MM.1S (cell line): ENCODE measurements around the gene CELF4.

Experiments used
- DNase-seq: peaks from one replicate; pipeline ENCODE4 v3.0.0-alpha.2; 2015
- H2AFZ ChIP-seq: fragments of 300-600 bp; sonication (generic); 2 replicates; pipeline ENCODE4 v1.6.0; 2016; ENCODE audit warnings: antibody characterized with exemption, low read length
- H3F3A ChIP-seq: fragments of 300-600 bp; sonication (generic); 2 replicates; pipeline ENCODE4 v1.6.1; 2016; ENCODE audit warnings: mild to moderate bottlenecking, antibody characterized with exemption, low read length, moderate library complexity, mixed read lengths; ENCODE audit not compliant: insufficient read depth
- H3K27ac ChIP-seq: fragments of 300-600 bp; sonication (generic); 2 replicates; pipeline ENCODE4 v1.5.1; 2016; ENCODE audit warnings: mild to moderate bottlenecking, low read length
- H3K27me3 ChIP-seq: fragments of 300-600 bp; sonication (generic); replicated peaks from 2 replicates; pipeline ENCODE4 v1.6.0; 2016; ENCODE audit warnings: low read length; ENCODE audit not compliant: insufficient read depth
- H3K36me3 ChIP-seq: fragments of 300-600 bp; sonication (generic); replicated peaks from 2 replicates; pipeline ENCODE4 v1.6.1; 2016; ENCODE audit warnings: mild to moderate bottlenecking, low read length, mixed read lengths; ENCODE audit not compliant: insufficient read depth
- H3K4me1 ChIP-seq: fragments of 300-600 bp; sonication (generic); 2 replicates; pipeline ENCODE4 v1.6.1; 2016; ENCODE audit warnings: low read length, mixed read lengths
- H3K4me2 ChIP-seq: fragments of 300-600 bp; sonication (generic); 2 replicates; pipeline ENCODE4 v1.6.0; 2016; ENCODE audit warnings: low read depth, low read length
- H3K4me3 ChIP-seq: fragments of 300-600 bp; sonication (generic); 2 replicates; pipeline ENCODE4 v1.5.1; 2016; ENCODE audit warnings: low read length, mixed read lengths
- H3K79me2 ChIP-seq: fragments of 300-600 bp; sonication (generic); 2 replicates; pipeline ENCODE4 v1.6.1; 2016; ENCODE audit warnings: mixed run types, low read length, mixed read lengths
- H3K9ac ChIP-seq: fragments of 300-600 bp; sonication (generic); 2 replicates; pipeline ENCODE4 v1.6.1; 2016; ENCODE audit warnings: low read length, mixed read lengths
- H3K9me2 ChIP-seq: fragments of 300-600 bp; sonication (generic); replicated peaks from 2 replicates; pipeline ENCODE4 v1.6.1; 2016; ENCODE audit warnings: mild to moderate bottlenecking, low read length, mixed read lengths; ENCODE audit not compliant: insufficient read depth
- H3K9me3 ChIP-seq: fragments of 300-600 bp; sonication (generic); replicated peaks from 2 replicates; pipeline ENCODE4 v1.6.1; 2016; ENCODE audit warnings: mild to moderate bottlenecking, low read length, mixed read lengths; ENCODE audit not compliant: insufficient read depth
- H4K20me1 ChIP-seq: fragments of 300-600 bp; sonication (generic); 2 replicates; pipeline ENCODE4 v1.6.1; 2016; ENCODE audit warnings: mild to moderate bottlenecking, low read length, moderate library complexity, mixed read lengths; ENCODE audit not compliant: insufficient read depth
- CTCF ChIP-seq: fragments of 300-600 bp; sonication (generic); IDR thresholded peaks from 2 replicates; pipeline ENCODE4 v1.5.1; 2016; ENCODE audit warnings: antibody characterized with exemption, low read length, mixed read lengths
- EZH2 ChIP-seq: fragments of 300-600 bp; sonication (generic); optimal IDR thresholded peaks from 2 replicates; pipeline ENCODE3; 2017; ENCODE audit warnings: low read depth, mild to moderate bottlenecking, antibody characterized with exemption, low read length, mixed read lengths
- EZH2phosphoT487 ChIP-seq: fragments of 300-600 bp; sonication (generic); IDR thresholded peaks from 2 replicates; pipeline ENCODE4 v1.6.1; 2018; ENCODE audit warnings: antibody characterized with exemption, low read length

The CELF4 gene

GRCh38 chr18:37533647-37534584, 31.7 kb downstream of the CELF4 start:
- no peak overlapping the region for H3K9ac ChIP-seq
- no peak overlapping the region for H2AFZ ChIP-seq
- no peaks in the 10 kb centered on the region for H3K9me3 ChIP-seq
- H3F3A ChIP-seq, result no peaks in the 10 kb centered on the region
- H4K20me1 ChIP-seq, result no peaks in the 10 kb centered on the region
- no peak overlapping the region for H3K27ac ChIP-seq
- no peak overlapping the region for H3K4me3 ChIP-seq
- 0 out of 2 replicates have a peak, but pooled peaks cover 8% of the 10 kb centered on the region for H3K27me3 ChIP-seq
- TF ChIP-seq EZH2, result no peak
- peak; percentile 6; the same call in 1 of the 2 replicates for TF ChIP-seq CTCF
- TF ChIP-seq EZH2phosphoT487, result no peak
- no peak for DNase-seq
- no peaks in the 10 kb centered on the region for H3K4me1 ChIP-seq
- H3K79me2 ChIP-seq, result no peaks in the 10 kb centered on the region
- H3K4me2 ChIP-seq, result no peak overlapping the region
- no peaks in the 10 kb centered on the region for H3K9me2 ChIP-seq
- no peaks in the 10 kb centered on the region for H3K36me3 ChIP-seq

GRCh38 chr18:37532917-37533316, 32.7 kb downstream of the CELF4 start:
- Histone ChIP-seq H3K4me3 (no peak overlapping the region), H3K4me1 (no peaks in the 10 kb centered on the region), H3K79me2 (no peaks in the 10 kb centered on the region), H3K9me3 (no peaks in the 10 kb centered on the region), H3K9me2 (no peaks in the 10 kb centered on the region), H3K4me2 (no peak overlapping the region), H4K20me1 (no peaks in the 10 kb centered on the region), H3F3A (no peaks in the 10 kb centered on the region), H3K36me3 (no peaks in the 10 kb centered on the region), H3K27ac (no peak overlapping the region), H2AFZ (no peak overlapping the region), H3K27me3 (no peaks in the 10 kb centered on the region), H3K9ac (no peak overlapping the region)
- DNase-seq, result no peak
- no peak for TF ChIP-seq CTCF
- no peak for TF ChIP-seq EZH2phosphoT487
- no peak for TF ChIP-seq EZH2

- Histone ChIP-seq H3K27ac (no peak overlapping the region), H3K9me2 (no peaks in the 10 kb centered on the region), H3K27me3 (no peaks in the 10 kb centered on the region), H3K4me3 (no peak overlapping the region), H3K9ac (no peak overlapping the region), H3K9me3 (no peaks in the 10 kb centered on the region), H3K4me1 (no peaks in the 10 kb centered on the region), H3K79me2 (no peaks in the 10 kb centered on the region), H4K20me1 (no peaks in the 10 kb centered on the region), H3K4me2 (no peak overlapping the region), H3F3A (no peaks in the 10 kb centered on the region), H2AFZ (no peak overlapping the region), H3K36me3 (no peaks in the 10 kb centered on the region)
- TF ChIP-seq CTCF (no peak), EZH2phosphoT487 (no peak), EZH2 (no peak)
- no peak for DNase-seq
Measured at GRCh38 chr18:37529863-37530262, 35.7 kb downstream of the CELF4 start.
